ENCODE results near the gene THEMIS2. TPM values are rescaled to one million over a fixed set of nuclear protein-coding genes. Genes with fewer than 3 reads are reported as not detected.

THEMIS2 gene
- total and polyA plus RNA-seq, 9 of the 15 experiments (the other 6 are each of a cell fraction or from before 2014, with no cell fraction given): 2.3 to 12.7 (median 8.0) TPM

GRCh38 chr1:27934818-27935549 is 62.6 kb downstream of the THEMIS2 start, which contains the start of gene SMPDL3B:
Gene SMPDL3B (plus strand): TSS chr1:27935000. CDS start chr1:27935184, 184 bp downstream.
- WGBS (ENCODE audit: insufficient coverage, low coverage, missing lambda C conversion rate): 10% methylated on average over 16 of the region's 16 CpGs
- Histone ChIP-seq H3K9me1 (ENCODE audit: control insufficient read depth, insufficient read depth, low read length) (no peaks in the 10 kb centered on the region), H3K79me2 (ENCODE audit: control insufficient read depth, insufficient read depth, low read length) (no peaks in the 10 kb centered on the region), H3K4me1 (replicated peaks in 1 of 2; ENCODE audit: control insufficient read depth in 2 of 2, insufficient read depth in 2 of 2, low read length in 2 of 2) (peaks cover 8 to 18% of the 10 kb centered on the region in 2 experiments), H3K9ac (ENCODE audit: insufficient read depth in 1 of 2, low read depth in 2 of 2, low read length in 2 of 2) (peak within 1 kb of the TSS; percentile 37 to 90), H3K4me2 (ENCODE audit: insufficient read depth, low read length) (peak within 1 kb of the TSS; percentile 77), H3K9me3 (replicated peaks; ENCODE audit: control insufficient read depth, insufficient read depth, low read depth, low read length) (no peaks in the 10 kb centered on the region), H4K20me1 (replicated peaks; ENCODE audit: control insufficient read depth, insufficient read depth, low read length) (no peaks in the 10 kb centered on the region), H3K27ac (ENCODE audit: extremely low read depth, low read depth, low read length) (no peak within 1 kb of the TSS), H3K36me3 (ENCODE audit: control insufficient read depth, insufficient read depth, low read length) (no peaks in the 10 kb centered on the region), H2AFZ (ENCODE audit: low read depth, low read length) (peak within 1 kb of the TSS; percentile 92), H3K27me3 (ENCODE audit: control insufficient read depth in 2 of 2, insufficient read depth in 2 of 2, low read length in 2 of 2) (no peaks in the 10 kb centered on the region), H3K4me3 (peak within 1 kb of the TSS; percentile 3; the same call in 1 of the 2 replicates)
- intact Hi-C loops (cut with micrococcal nuclease): loop anchor here (5.0 kb wide), 1 partner anchor 78 kb away; no protein-coding TSS in a partner anchor
- no TSS peak for BruUV-seq (replicated peaks)
- DNase-seq (ENCODE audit: extremely low read depth in 1 of 4, low spot score in 3 of 4) (peak in 3 of 4 experiments; percentile 52 to 60 (median 57)), ATAC-seq (peak; percentile 76), FAIRE-seq (peak; percentile 29)
- in situ Hi-C loops (cut with MboI): no loop called here
- CTCF ChIA-PET (ENCODE audit: low intra/inter-chr PET ratio): no interaction called here
- POLR2A ChIA-PET: interaction anchor here (0.6 to 2.0 kb wide), 5 partner anchors 9 to 645 kb away, joined by 3 to 16 read pairs (median 3); no protein-coding TSS in a partner anchor
- TF ChIP-seq DLX4 (CRISPR knock-in tag; IDR thresholded peaks at IDR 0.05) (no peak), FOSL1 (tag; conservative IDR thresholded peaks at IDR 0.05) (no peak), RB1 (IDR thresholded peaks at IDR 0.05; ENCODE audit: low read depth) (no peak), RBBP5 (IDR thresholded peaks at IDR 0.05; ENCODE audit: borderline replicate concordance, insufficient read depth, low read length, poor library complexity, severe bottlenecking) (peak; percentile 40), ARID2 (IDR thresholded peaks at IDR 0.05) (no peak), COPS2 (conservative IDR thresholded peaks at IDR 0.05) (no peak), MNT (conservative IDR thresholded peaks at IDR 0.05) (peak in 1 of 2 experiments; percentile 30; a peak in 1 of 4 replicates), ZNF395 (CRISPR knock-in tag; IDR thresholded peaks at IDR 0.05) (no peak), CCAR2 (IDR thresholded peaks at IDR 0.05; ENCODE audit: low read depth, low read length) (no peak), RCOR1 (IDR thresholded peaks at IDR 0.05; ENCODE audit: borderline replicate concordance in 1 of 2, low read depth in 2 of 2, low read length in 2 of 2) (0 out of 4 replicates have a peak, but pooled peaks of 1 of the 2 experiments have one; percentile 9), ZNF282 (CRISPR knock-in tag; IDR thresholded peaks at IDR 0.05) (no peak), MAX (CRISPR knock-in tag; IDR thresholded peaks at IDR 0.05) (peak; percentile 73), TBP (optimal IDR thresholded peaks at IDR 0.05; ENCODE audit: low read depth, low read length) (peak; percentile 9), USF1 (CRISPR knock-in tag; IDR thresholded peaks at IDR 0.05) (peak; percentile 62)
